KG1 (cell line): Measurements from ENCODE around the gene POC1B.
A peak's percentile ranks its signal among the peaks of the same experiment; 100 is the strongest.

Experiments
- DNase-seq: peaks from one replicate; lab custom pipeline; 2025; lab: John Stamatoyannopoulos, UW

The POC1B gene

GRCh38 chr12:89539426-89540223 lies 13.8 kb upstream of the POC1B start:
- DNase-seq: no peak

DNA sequence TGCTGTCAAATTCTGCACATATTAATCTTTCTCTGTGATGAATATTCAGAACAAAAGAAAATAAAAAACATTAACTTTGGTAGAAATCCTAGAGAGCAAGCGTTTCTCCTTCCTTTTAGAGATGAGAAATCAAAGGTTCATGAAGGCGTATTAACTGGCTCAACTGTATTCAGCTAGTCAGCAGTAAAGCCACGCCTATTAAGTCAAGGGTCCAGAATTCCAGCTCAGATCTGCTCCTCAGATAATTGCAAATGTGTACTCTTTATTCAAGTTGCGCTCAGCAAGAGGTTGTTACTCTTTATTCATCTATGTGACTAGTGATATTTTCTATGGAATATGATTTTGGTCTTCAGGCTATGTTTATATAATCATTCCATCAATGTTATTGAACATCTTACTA lies 13.1 kb upstream of the POC1B start:
- no peak for DNase-seq

- no peak for DNase-seq
Measured at GRCh38 chr12:89537389-89537788, 11.5 kb upstream of the POC1B start.

DNA sequence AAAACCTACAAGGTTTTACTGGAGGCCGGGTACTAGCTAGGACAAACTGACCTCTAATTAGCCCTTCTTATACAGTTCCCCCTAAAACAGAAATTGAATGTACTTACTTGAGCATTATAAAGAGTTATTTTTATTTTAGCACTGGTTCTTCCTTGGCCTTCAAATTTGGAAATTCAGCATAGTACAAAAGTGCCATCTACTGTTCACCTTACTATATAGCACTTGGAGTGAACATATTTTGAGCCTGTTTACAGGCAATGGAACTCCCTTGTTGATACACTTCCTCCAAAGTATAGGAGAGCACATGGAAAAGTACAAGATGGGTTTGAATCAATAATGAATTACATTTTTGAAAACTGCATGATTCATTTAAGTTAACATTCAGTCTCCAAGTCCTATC lies 3.9 kb upstream of the POC1B start:
- DNase-seq: peak; percentile 37

DNA sequence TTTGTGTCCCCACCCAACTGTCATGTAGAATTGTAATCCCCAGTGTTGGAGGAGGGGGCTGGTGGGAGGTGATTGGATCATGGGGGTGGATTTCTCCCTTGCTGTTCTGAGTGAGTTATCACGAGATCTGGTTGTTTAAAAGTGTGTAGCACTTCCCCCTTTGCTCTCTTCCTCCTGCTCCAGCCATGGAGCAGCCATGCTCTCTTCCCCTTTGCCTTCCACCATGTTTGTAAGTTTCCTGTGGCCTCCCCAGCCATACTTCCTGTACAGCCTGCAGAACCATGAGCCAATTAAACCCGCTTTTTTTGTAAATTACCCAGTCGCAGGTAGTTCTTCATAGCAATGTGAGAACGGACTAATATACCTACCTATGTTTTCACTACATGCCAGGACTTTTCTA lies 2.6 kb upstream of the POC1B start:
- peak; percentile 14 for DNase-seq

DNA sequence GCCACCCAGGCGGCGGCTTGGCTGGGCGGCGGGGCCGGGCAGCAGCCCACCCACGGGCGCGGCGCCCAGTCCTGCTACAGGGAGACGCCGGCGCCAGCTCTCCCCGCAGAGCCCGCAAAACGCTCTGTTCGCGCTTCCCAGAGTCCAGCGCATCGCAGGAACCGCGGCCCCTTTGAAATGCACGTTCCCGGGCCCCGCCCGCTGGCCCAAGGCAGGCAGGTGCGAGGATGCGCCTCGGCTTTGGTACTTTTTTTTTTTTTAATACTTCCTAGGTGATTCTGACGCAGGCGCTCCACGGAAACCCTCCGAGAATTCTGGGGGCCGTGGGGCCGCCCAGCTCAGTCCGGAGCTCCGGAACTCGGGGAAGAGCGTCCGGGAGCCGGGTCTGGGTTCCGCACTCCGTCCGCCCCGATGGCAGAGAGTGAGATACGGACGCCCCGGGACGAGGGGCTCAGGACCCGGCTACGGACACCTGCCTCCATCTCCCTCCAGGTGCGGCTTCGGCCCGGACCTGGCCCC lies 483 bp downstream of the POC1B start:
- DNase-seq: no peak

GRCh38 chr12:89524541-89525304 lies 1.1 kb downstream of the POC1B start, which contains the start of gene GALNT4:
TSS of gene GALNT4 (minus strand) at chr12:89524796. CDS start at chr12:89524549, 247 bp downstream.
- peak; percentile 73 for DNase-seq

GRCh38 chr12:89523843-89524540 lies 1.9 kb downstream of the POC1B start:
- DNase-seq: no peak

DNA sequence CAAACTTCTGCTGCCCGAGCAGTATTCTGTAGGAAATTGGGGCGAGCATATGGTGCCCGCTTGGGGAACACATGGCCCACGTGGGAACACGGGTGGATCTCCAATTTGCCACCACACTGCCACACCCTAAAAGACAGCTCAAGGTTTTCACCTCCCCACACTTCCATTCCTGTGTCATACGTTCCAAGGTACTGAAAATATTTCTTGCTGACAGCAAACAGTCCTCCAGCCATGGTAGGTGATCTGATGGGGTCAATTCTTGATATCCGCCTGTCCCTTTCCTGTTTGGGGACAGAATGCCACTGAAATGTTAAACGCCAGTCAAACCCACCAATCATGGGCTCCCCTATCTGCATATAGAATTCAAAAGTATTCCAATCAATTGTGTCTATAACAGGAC lies 2.5 kb downstream of the POC1B start:
- DNase-seq: no peak

- DNase-seq: no peak
Measured at GRCh38 chr12:89521364-89522223, 4.3 kb downstream of the POC1B start.

GRCh38 chr12:89517720-89518119 lies 8.1 kb downstream of the POC1B start:
- no peak for DNase-seq

DNA sequence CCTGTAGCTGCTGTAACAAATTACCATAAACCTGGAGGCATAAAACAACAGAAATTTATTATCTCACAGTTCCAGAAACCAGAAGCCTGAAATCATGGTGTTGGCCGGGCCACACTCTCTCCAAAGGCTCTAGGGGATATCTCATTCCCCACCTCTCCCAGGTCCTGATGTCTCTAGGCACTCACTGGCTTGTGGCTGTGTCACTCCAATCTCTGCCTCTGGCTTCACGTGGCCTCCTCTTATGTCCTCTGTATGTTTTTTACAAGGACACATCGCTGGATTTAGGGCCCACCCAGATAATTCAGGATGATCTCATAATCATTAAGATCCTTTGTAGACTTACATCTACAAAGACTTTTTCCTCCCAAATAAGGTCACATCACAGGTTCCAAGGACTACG lies 9.2 kb downstream of the POC1B start:
- no peak for DNase-seq

DNA sequence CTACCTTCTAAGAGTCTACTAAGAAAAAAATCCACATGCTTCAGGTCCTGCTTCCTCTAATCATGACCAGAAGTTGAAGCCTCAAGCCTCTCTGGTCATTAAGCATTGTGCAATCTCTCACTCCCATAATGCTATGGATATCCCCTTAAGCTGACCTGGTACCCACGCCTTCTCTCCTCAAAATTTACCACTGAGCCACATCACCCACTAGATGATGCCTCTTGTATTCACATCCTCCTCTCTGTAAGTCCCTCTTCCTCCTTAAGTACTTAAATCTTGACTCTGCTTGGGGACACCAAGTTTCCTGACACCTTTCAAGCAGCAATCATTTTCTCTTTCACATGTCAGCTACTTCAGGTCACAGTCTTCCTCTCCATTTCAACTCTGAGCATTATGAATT lies 11.1 kb downstream of the POC1B start:
- DNase-seq: no peak

DNA sequence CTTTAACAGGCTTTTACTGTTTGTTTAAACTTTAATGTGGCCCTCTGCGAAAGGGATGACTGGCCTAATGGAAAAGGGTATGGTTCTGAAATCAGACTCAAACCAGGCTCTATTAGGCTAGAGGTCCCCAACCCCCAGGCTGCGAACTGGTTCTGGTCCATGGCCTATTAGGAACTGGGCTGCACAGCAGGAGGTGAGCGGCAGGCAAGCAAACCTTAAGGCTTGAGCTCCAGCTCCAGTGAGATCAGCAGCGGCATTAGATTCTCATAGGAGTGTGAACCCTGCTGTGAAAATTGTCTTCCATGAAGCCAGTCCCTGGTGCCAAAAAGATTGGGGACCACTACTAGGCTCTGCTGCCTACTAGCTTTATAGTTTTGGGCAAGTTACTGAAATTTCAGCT lies 12.3 kb downstream of the POC1B start:
- DNase-seq: no peak

DNA sequence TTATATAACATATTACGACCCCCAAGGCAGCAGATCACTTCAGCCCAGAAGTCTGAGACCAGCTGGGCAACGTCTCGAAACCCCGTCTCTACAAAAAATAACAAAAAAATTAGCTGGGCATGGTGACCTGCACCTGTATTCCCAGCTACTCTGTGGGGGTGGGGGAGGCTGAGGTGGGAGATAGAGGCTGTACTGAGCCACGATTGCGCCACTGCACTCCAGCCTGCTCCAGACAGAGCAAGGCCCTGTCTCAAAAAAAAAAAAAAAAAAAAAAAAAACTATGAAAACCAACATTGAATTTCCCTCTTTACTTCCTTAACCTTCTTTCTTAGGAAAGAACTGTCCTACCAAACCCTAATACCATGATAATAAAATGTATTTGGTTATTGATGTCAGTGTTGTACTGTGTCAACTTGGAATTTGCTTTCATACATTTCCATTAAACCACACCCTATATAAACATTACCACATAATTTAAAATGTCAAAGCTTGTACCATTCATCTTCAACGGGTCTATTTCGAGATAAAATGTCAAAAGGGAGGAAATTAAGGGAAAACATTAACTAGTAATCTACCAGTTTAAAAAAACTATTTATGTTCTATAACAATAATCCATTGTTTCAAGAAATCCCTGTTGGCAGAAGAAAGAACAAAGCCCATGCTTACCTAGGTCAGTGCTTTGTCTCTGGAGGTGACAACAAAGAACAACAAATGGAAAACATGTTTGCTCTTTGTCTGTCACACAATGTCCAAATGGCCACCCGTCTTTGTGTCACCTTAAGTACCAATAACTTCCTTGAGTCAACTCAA lies 18.6 kb downstream of the POC1B start:
- DNase-seq: no peak

- no peak for DNase-seq
Measured at GRCh38 chr12:89506050-89506449, 19.8 kb downstream of the POC1B start.

- DNase-seq: no peak
Measured at GRCh38 chr12:89504560-89505346, 21.1 kb downstream of the POC1B start.

DNA sequence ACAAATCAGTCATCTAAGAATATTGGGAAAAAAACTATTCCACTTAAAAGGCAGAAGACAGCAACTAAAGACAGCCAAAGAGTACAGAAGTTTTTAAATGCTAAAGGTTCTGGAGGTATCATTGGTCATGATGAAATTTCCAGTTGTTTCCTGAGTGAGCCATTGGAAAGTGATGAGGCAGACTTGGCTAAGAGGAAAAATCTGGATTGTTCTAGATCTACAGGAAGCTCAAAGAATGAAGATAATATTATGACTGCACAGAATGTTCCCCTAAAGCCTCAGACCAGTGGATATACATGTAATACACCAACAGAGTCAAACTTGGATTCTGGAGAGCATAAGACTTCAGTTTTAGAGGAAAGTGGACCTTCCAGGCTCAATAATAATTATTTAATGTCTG lies 24.1 kb downstream of the POC1B start:
- DNase-seq: no peak

DNA sequence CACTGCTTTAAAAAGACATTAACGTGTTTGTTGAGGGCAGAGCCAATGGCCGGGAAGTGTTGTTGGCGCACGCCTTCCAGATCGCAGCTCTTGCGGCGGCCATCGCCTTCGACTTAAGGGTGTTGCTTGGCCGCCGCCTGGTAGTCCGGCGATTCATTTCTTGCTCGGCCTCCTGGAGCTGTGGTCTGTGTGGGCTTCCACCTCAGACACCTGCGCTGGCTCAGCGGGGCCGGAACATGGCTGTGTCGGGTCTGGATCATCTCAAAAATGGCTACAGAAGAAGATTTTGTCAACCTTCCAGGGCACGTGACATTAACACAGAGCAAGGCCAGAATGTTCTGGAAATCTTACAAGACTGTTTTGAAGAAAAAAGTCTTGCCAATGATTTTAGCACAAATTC lies 26.0 kb downstream of the POC1B start:
- no peak for DNase-seq

DNA sequence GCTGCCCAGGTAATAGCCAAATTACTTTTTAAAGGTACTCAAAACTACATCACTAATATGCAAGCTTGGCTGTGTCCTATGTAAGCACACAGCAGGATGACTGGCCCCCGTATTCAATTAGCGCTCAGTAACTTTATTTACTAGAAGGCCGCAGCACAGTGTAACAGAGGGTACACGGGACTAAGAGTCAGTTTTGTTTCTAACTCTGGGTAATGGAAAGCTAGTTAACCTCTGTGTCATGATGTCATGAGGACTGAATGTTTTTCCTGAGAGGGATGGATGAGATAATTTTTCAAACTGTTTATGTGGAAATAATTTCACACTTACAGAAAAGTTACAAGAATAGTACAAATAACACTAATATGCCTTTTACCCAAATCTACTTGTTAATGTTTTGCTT lies 28.4 kb downstream of the POC1B start:
- DNase-seq: no peak
